ENCODE data around the gene PEPD.

The PEPD gene

GRCh38 chr19:33339016-33339984, 182.3 kb downstream of the PEPD start:
- no peak for DNase-seq (ENCODE audit: low read depth in 2 of 2, low spot score in 1 of 2)
